CMK (cell line): ENCODE measurements around the gene DCAF7.

Source experiments
- DNase-seq: peaks from one replicate; pipeline ENCODE4 v3.0.0-alpha.2; 2010; ENCODE audit warnings: low read depth

DCAF7 gene

GRCh38 chr17:63588797-63589196 is 38.5 kb downstream of the DCAF7 start:
- no peak for DNase-seq

GRCh38 chr17:63589646-63590045 is 39.4 kb downstream of the DCAF7 start:
- no peak for DNase-seq

- DNase-seq, result no peak
Observed at GRCh38 chr17:63592797-63593196, 42.5 kb downstream of the DCAF7 start.

- no peak for DNase-seq
Observed at GRCh38 chr17:63595132-63595531, 44.9 kb downstream of the DCAF7 start.

- no peak for DNase-seq
Observed at GRCh38 chr17:63596856-63597586, 46.7 kb downstream of the DCAF7 start.

GRCh38 chr17:63598281-63598680 is 48.0 kb downstream of the DCAF7 start:
- DNase-seq, result no peak

- DNase-seq, result peak; percentile 57
Observed at GRCh38 chr17:63600569-63601438, 50.5 kb downstream of the DCAF7 start, which contains the start of gene TACO1. Gene TACO1, plus strand, starts transcription at chr17:63600895. Its CDS starts 189 bp downstream, at chr17:63601084.

GRCh38 chr17:63601439-63602371 is 51.4 kb downstream of the DCAF7 start:
- no peak for DNase-seq

GRCh38 chr17:63609816-63610573 is 59.7 kb downstream of the DCAF7 start:
- no peak for DNase-seq

- DNase-seq, result no peak
Observed at GRCh38 chr17:63610854-63611253, 60.6 kb downstream of the DCAF7 start.

- no peak for DNase-seq
Observed at GRCh38 chr17:63611354-63611753, 61.1 kb downstream of the DCAF7 start.

GRCh38 chr17:63613663-63614062 is 63.4 kb downstream of the DCAF7 start:
- DNase-seq, result no peak

- DNase-seq, result no peak
Observed at GRCh38 chr17:63621229-63621683, 71.0 kb downstream of the DCAF7 start.

GRCh38 chr17:63621684-63622573 is 71.7 kb downstream of the DCAF7 start, which contains the start of gene MAP3K3:
Gene MAP3K3, plus strand, starts transcription at chr17:63622417. Its CDS starts 343 bp downstream, at chr17:63622760.
- peak; percentile 99 for DNase-seq

- DNase-seq, result no peak
Observed at GRCh38 chr17:63622574-63623390, 72.5 kb downstream of the DCAF7 start.

GRCh38 chr17:63623786-63624530 is 73.7 kb downstream of the DCAF7 start:
- DNase-seq, result no peak

- DNase-seq, result no peak
Observed at GRCh38 chr17:63624531-63624880, 74.2 kb downstream of the DCAF7 start.

GRCh38 chr17:63626551-63627180 is 76.4 kb downstream of the DCAF7 start:
- DNase-seq, result no peak
